Measurements from ENCODE around the gene SCN3B.
"Not testable (repeated sequence)": the region's sequence is repeated elsewhere in the genome, so short reads cannot be mapped to it uniquely, and the experiment has no call there.

Gene SCN3B

DNA sequence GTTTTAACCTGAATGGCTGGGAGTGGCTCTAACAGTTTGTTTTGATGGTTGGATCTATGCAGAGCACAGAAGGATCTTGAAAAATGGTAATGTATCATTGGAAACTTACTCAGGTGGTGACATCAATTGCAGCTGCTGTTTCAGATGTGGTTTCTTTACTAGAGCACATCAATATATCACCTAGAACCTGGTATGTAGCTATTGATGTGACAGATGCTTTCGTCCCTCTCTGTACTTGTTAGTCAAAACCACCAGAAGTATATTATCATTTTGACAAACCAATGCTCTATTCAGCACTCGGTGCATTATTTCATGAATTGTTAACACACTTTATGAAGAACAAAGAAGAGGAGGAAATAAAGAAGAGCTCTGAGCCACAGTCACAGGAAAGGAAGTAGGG lies 26.6 kb upstream of the SCN3B start:
- no peaks in the 10 kb centered on the region for H3K36me3 ChIP-seq (ENCODE audit: insufficient read depth, low read length)
- no peak overlapping the region for H2AFZ ChIP-seq (ENCODE audit: low read depth, low read length)
- H3K27me3 ChIP-seq (ENCODE audit: insufficient read depth, low read length): peaks cover 3% of the 10 kb centered on the region
- peaks cover 15% of the 10 kb centered on the region for H3K4me1 ChIP-seq (ENCODE audit: insufficient read depth, low read length)
- H3K4me3 ChIP-seq (ENCODE audit: low read length): no peak overlapping the region
- no peaks in the 10 kb centered on the region for H3K9me3 ChIP-seq (ENCODE audit: low read length)

DNA sequence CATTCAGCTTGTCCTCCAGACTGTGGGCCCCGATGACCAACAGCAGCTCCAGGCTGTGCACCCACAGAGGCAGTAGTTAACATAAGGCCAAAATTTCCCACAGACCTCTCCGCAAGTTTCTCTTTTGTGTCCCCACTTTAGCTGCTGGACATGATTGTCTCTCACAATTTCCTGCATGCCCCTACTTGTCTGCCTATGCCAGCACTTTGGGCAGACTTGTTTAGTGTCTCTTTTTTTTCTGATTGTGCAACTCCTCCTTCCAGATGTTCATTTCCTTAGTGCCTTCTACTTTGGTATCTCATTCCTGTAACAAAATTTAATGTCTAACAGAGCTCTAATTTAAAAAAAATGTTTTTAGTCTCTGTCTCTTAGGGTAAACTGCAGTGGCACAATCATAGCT lies 23.8 kb upstream of the SCN3B start:
- H3K9me3 ChIP-seq (ENCODE audit: low read length): no peaks in the 10 kb centered on the region
- H3K36me3 ChIP-seq (ENCODE audit: insufficient read depth, low read length): no peaks in the 10 kb centered on the region

DNA sequence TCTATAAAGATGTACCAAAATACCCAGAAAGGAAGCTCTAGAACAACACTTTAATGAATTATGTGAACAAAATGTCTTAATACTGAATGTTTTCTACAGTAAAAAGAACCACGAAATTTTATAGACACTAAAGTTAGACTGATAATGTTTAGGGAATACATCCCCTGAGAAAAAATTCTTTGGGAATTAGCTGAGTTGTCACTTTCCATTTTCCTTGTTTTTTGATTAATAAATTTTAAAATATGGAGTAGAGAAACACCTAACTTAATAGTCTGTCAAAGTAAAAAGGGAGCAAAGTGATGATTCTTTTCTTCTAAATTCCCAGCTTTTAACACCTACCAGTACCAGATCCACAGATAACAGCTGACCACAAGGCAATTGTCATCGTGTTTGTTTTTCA lies 23.1 kb upstream of the SCN3B start:
- Histone ChIP-seq H3K9me3 (ENCODE audit: low read length) (no peaks in the 10 kb centered on the region), H3K27me3 (ENCODE audit: insufficient read depth, low read length) (no peaks in the 10 kb centered on the region), H2AFZ (ENCODE audit: low read depth, low read length) (no peak overlapping the region), H3K36me3 (ENCODE audit: insufficient read depth, low read length) (no peaks in the 10 kb centered on the region), H3K4me3 (ENCODE audit: low read length) (no peak overlapping the region), H3K4me1 (ENCODE audit: insufficient read depth, low read length) (no peaks in the 10 kb centered on the region)

More for the DNA sequence above, 23.8 kb upstream of the SCN3B start:
- H3K4me3 ChIP-seq (ENCODE audit: low read length): no peak overlapping the region
- peaks cover 7% of the 10 kb centered on the region for H3K4me1 ChIP-seq (ENCODE audit: insufficient read depth, low read length)
- no peak overlapping the region for H2AFZ ChIP-seq (ENCODE audit: low read depth, low read length)
- H3K27me3 ChIP-seq (ENCODE audit: insufficient read depth, low read length): no peaks in the 10 kb centered on the region

DNA sequence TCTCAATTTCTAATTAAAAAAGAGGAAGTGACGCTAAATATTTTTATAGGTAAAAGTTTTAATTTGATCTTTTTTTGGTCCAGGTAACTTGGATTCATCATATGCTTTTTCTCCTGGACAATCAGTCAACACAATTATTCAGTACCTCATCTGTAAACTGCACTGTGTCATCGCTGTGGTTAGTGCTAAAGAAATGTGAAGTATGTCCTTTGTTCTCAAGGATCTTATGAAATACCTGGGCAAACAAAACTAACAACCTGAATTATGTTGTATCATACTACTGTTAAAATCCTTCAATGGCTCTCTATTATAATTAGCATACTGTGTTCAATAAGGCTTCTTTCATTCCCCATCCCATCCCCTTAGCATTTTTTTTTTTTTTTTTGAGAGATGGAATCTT lies 19.9 kb upstream of the SCN3B start:
- no peaks in the 10 kb centered on the region for H3K9me3 ChIP-seq (ENCODE audit: low read length)
- H3K4me1 ChIP-seq (ENCODE audit: insufficient read depth, low read length): no peaks in the 10 kb centered on the region
- H3K27me3 ChIP-seq (ENCODE audit: insufficient read depth, low read length): peaks cover 2% of the 10 kb centered on the region
- no peak overlapping the region for H2AFZ ChIP-seq (ENCODE audit: low read depth, low read length)
- no peaks in the 10 kb centered on the region for H3K36me3 ChIP-seq (ENCODE audit: insufficient read depth, low read length)
- H3K4me3 ChIP-seq (ENCODE audit: low read length): no peak overlapping the region

DNA sequence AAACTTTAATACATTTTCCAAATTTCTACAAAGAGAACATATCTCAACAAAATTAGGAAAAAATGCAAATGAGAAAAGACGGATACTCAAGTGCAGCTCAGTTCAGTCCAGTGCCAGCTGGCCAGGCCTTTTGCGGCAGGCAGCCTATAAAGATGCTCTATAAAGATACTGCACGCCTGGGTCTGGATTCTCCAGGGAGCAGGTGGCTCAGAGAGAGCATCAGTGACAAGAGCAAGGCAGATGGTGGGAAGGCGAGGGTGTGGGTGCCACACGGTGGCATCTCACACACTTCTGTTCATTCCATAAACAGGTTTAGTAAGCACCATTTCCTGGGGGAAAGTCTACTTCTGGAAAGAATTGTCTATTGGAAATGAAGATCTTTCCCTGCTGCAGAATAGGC lies 18.1 kb upstream of the SCN3B start:
- Histone ChIP-seq H3K27me3 (ENCODE audit: insufficient read depth, low read length) (peaks cover 2% of the 10 kb centered on the region), H3K9me3 (ENCODE audit: low read length) (no peaks in the 10 kb centered on the region), H3K4me1 (ENCODE audit: insufficient read depth, low read length) (no peaks in the 10 kb centered on the region), H2AFZ (ENCODE audit: low read depth, low read length) (no peak overlapping the region), H3K4me3 (ENCODE audit: low read length) (no peak overlapping the region), H3K36me3 (ENCODE audit: insufficient read depth, low read length) (no peaks in the 10 kb centered on the region)

DNA sequence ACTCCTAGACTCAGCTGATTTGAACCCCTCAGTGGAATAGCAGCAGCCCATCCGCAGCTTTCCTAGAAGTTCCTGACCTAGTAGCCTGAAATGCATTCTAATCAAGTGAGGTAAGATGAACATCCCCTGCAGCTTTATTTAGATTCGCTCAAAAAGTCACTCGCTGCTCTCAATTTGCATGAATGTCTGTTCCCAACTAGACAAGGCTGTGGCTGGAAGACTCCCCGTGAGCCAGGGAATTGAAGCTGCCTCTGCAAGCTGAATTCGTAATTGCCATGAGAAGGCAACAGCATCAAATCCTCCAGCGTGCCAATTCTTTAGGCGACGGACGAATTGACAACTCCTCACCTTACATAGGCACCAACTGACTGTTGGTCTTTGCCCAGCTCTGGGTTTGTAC lies 17.1 kb upstream of the SCN3B start:
- H3K4me3 ChIP-seq (ENCODE audit: low read length): no peak overlapping the region
- H2AFZ ChIP-seq (ENCODE audit: low read depth, low read length): no peak overlapping the region
- H3K4me1 ChIP-seq (ENCODE audit: insufficient read depth, low read length): no peaks in the 10 kb centered on the region
- no peaks in the 10 kb centered on the region for H3K36me3 ChIP-seq (ENCODE audit: insufficient read depth, low read length)
- no peaks in the 10 kb centered on the region for H3K9me3 ChIP-seq (ENCODE audit: low read length)
- H3K27me3 ChIP-seq (ENCODE audit: insufficient read depth, low read length): peaks cover 2% of the 10 kb centered on the region

DNA sequence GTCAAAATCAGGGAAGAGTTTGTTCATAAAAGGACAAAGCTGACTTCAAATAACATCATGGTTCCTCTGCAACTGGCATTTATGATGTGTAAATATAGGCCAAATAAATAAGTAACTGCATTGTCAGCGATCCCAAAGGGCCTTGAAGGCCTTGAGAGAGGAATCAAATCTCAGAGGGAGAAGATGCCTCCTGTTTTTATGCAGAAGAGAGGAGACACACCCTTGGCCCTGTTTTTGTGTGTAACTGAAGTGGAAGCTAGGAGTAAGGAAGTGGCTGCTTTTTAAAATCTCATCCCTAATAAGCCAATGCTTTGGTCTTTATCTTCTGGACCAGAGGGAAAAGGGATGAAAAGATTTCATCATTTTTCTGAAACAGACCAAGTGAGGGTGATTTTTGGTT lies 15.7 kb upstream of the SCN3B start:
- Histone ChIP-seq H2AFZ (ENCODE audit: low read depth, low read length) (no peak overlapping the region), H3K9me3 (ENCODE audit: low read length) (no peaks in the 10 kb centered on the region), H3K27me3 (ENCODE audit: insufficient read depth, low read length) (peaks cover 2% of the 10 kb centered on the region), H3K4me3 (ENCODE audit: low read length) (no peak overlapping the region), H3K4me1 (ENCODE audit: insufficient read depth, low read length) (no peaks in the 10 kb centered on the region), H3K36me3 (ENCODE audit: insufficient read depth, low read length) (no peaks in the 10 kb centered on the region)

DNA sequence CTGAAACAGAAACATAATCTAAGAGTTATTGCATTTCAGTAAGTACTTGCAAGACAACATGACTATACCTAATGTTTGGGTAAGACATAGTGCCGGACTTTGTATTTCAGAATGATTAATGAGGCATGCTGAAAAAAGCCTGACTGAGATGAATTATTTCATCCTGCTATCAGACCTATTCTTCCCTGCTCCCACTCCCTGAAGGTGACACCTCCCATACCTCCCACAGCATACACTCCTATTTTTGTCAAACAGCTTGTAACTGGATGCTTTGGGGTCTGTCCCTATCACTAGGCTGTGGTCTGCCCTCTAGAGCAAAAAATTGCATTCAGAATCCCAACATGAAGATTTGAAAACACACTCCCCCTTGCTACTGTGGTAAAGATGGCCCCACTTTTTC lies 10.9 kb upstream of the SCN3B start:
- Histone ChIP-seq H3K27me3 (ENCODE audit: insufficient read depth, low read length) (no peaks in the 10 kb centered on the region), H3K36me3 (ENCODE audit: insufficient read depth, low read length) (no peaks in the 10 kb centered on the region), H2AFZ (ENCODE audit: low read depth, low read length) (no peak overlapping the region), H3K4me3 (ENCODE audit: low read length) (no peak overlapping the region), H3K4me1 (ENCODE audit: insufficient read depth, low read length) (no peaks in the 10 kb centered on the region), H3K9me3 (ENCODE audit: low read length) (no peaks in the 10 kb centered on the region)

DNA sequence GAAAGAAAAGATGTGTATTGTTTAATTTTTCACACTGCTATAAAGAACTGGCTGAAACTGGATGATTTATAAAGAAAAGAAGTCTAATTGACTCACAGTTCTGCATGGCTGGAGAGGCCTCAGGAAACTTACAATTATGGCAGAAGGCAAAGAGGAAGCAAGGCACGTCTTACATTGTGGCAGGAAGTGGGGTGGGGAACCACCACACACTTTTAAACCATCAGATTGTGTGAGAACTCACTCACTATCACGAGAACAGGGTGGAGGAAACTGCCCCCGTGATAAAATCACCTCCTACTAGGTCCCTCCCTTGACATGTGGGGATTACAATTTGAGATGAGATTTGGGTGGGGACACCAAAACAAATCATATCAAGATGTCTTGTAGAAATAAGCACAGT lies 5.5 kb upstream of the SCN3B start:
- not testable (repeated sequence) for H2AFZ ChIP-seq (ENCODE audit: low read depth, low read length); H3K4me3 ChIP-seq (ENCODE audit: low read length); H3K36me3 ChIP-seq (ENCODE audit: insufficient read depth, low read length); H3K4me1 ChIP-seq (ENCODE audit: insufficient read depth, low read length); H3K9me3 ChIP-seq (ENCODE audit: low read length)
- H3K27me3 ChIP-seq (ENCODE audit: insufficient read depth, low read length): peaks cover 22% of the 10 kb centered on the region

DNA sequence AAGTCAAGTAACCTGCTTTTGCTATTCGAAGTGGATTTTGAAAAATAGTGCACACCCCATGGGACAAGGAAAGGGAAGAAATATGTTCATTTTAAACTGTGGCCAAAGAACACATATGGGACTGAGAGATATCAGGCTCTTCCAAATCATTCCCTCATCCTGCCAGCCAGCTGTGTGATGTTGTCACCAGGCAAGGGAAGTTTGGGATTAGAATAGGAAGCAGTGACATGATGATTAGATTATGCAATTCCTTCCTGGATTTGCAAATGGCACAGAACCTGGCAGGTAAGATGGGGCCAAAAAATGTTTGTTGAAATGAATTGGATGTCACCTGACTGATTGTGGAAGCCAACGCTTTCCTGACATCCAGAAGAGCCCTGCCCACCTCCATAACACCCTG lies 4.9 kb upstream of the SCN3B start:
- Histone ChIP-seq H3K9me3 (ENCODE audit: low read length) (no peaks in the 10 kb centered on the region), H3K27me3 (ENCODE audit: insufficient read depth, low read length) (peaks cover 24% of the 10 kb centered on the region), H2AFZ (ENCODE audit: low read depth, low read length) (no peak overlapping the region), H3K4me1 (ENCODE audit: insufficient read depth, low read length) (peaks cover 3% of the 10 kb centered on the region), H3K36me3 (ENCODE audit: insufficient read depth, low read length) (no peaks in the 10 kb centered on the region), H3K4me3 (ENCODE audit: low read length) (no peak overlapping the region)

DNA sequence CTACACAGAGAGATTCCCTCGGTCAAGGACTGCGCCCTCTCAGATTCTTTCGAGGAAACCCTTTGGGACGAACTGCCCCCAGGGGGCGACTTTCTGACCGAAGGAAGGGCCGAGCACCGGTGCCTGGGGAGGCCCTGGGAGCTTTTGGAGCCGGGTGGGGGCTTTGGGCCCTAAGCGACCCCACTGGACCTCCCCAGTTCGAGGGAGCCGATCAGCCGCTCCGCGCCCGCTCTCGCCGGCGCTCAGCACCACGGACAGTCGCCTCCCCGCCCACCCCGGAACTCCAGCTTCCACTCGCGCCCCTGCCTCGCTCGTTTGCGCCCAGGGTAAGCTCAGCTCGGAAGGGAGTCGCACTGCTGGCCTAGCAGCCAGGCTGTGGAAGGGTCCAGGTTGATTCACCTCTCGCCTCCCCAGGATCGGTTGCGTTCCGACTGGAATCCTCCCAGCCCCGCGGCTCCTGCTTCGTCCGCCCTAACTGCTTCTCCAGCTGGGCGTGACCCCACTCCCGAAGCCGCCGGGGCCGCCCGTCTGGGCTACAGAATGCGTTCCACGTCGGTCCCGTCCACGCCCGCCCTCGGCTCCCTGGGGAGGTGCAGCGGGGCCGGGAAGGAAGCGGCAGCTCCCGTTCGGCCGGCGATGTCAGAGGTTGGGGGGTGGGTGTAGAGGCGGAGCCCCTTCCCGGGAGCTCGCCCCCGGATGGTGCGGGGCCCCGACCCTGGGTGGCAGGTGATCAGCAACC lies 428 bp downstream of the SCN3B start:
- Histone ChIP-seq H3K4me1 (ENCODE audit: insufficient read depth, low read length) (peaks cover 3% of the 10 kb centered on the region), H3K9me3 (ENCODE audit: low read length) (no peaks in the 10 kb centered on the region), H3K4me3 (ENCODE audit: low read length) (peak overlapping the region; percentile 67), H3K27me3 (ENCODE audit: insufficient read depth, low read length) (peaks cover 54% of the 10 kb centered on the region), H2AFZ (ENCODE audit: low read depth, low read length) (peak overlapping the region; percentile 60), H3K36me3 (ENCODE audit: insufficient read depth, low read length) (no peaks in the 10 kb centered on the region)

DNA sequence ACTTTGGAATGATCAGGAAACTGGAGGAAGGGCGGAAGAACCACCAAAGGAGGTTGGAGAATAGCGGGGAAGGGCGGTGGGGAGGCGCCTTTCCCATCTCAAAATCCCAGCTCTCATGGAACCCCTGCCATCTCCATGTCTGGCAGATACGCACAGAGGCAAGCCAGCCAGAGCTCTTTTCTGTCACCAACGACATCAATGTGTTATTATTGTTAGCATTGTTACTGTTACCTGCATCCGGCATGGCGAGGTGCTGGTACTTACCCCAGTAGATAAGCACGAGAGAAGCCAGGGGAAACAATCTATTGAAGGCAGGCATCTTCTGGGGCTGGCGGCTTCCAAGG lies 969 bp downstream of the SCN3B start:
- no peaks in the 10 kb centered on the region for H3K36me3 ChIP-seq (ENCODE audit: insufficient read depth, low read length)
- peak overlapping the region; percentile 67 for H3K4me3 ChIP-seq (ENCODE audit: low read length)
- H2AFZ ChIP-seq (ENCODE audit: low read depth, low read length): no peak overlapping the region
- H3K27me3 ChIP-seq (ENCODE audit: insufficient read depth, low read length): peaks cover 55% of the 10 kb centered on the region
- peaks cover 3% of the 10 kb centered on the region for H3K4me1 ChIP-seq (ENCODE audit: insufficient read depth, low read length)
- H3K9me3 ChIP-seq (ENCODE audit: low read length): no peaks in the 10 kb centered on the region

DNA sequence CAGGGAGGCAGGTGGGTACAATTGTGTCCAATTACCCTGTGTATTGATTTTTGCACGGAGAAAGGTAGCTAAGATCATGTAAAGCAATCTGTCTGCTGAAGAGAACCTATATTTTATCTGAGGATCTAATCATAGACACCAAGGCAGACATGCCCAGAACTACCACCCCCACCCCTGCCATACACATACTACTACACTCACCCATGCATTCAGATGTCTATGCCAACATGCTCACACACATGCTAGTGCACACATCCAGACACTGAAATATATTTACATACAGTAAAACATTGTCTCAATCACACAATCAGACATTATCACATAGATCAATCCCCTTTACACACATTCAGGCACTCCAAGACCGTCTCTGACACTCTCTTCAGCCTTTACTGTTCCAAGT lies 1.8 kb downstream of the SCN3B start:
- Histone ChIP-seq H3K4me1 (ENCODE audit: insufficient read depth, low read length) (peaks cover 3% of the 10 kb centered on the region), H3K27me3 (ENCODE audit: insufficient read depth, low read length) (peaks cover 50% of the 10 kb centered on the region), H3K36me3 (ENCODE audit: insufficient read depth, low read length) (no peaks in the 10 kb centered on the region), H3K9me3 (ENCODE audit: low read length) (no peaks in the 10 kb centered on the region), H2AFZ (ENCODE audit: low read depth, low read length) (no peak overlapping the region), H3K4me3 (ENCODE audit: low read length) (no peak overlapping the region)

DNA sequence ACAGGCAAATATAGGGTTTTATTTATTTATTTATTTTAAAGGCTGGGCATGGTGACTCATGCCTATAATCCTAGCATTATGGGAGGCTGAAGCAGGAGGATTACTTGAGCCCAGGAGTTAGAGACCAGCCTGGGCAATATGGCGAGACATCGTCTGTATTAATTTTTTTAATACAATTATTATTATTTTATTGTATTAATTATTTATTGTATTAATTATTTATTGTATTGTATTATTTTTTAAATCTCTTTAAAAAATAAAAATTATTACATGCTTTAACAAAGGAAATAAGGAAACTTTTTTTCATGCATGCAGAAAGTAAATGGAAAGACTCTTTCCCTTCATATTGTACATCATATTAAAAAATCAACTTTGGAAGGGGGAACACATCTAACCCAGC lies 3.5 kb downstream of the SCN3B start:
- Histone ChIP-seq H3K4me1 (ENCODE audit: insufficient read depth, low read length) (peaks cover 3% of the 10 kb centered on the region), H3K27me3 (ENCODE audit: insufficient read depth, low read length) (peaks cover 43% of the 10 kb centered on the region)

More for the DNA sequence above, 3.5 kb downstream of the SCN3B start:
- H3K36me3 ChIP-seq (ENCODE audit: insufficient read depth, low read length): no peaks in the 10 kb centered on the region
- H3K9me3 ChIP-seq (ENCODE audit: low read length): no peaks in the 10 kb centered on the region
- H2AFZ ChIP-seq (ENCODE audit: low read depth, low read length): no peak overlapping the region
- H3K4me3 ChIP-seq (ENCODE audit: low read length): no peak overlapping the region

Data from neuron (in vitro differentiated cells).